HEK293T (cell line): ENCODE measurements around the gene MYO6.

Experiments used
- CTCF ChIA-PET: fragments of 350-600 bp; formaldehyde crosslinking; extraction: SDS; loops from one replicate; lab custom pipeline; 2021; ENCODE audit warnings: antibody characterized with exemption, inconsistent platforms; lab: Yijun Ruan, JAX
- POLR2A ChIA-PET: fragments of 350-600 bp; formaldehyde crosslinking; extraction: SDS; loops from one replicate; lab custom pipeline; 2020; ENCODE audit warnings: antibody characterized with exemption, inconsistent platforms; lab: Yijun Ruan, JAX
- DNase-seq: peaks from one replicate; pipeline ENCODE4 v3.0.0; 2012; ENCODE audit warnings: mixed read lengths; ENCODE audit errors: extremely low spot score
- ARNT ChIP-seq: fragments of 450-650 bp; IDR thresholded peaks from 2 replicates; pipeline ENCODE4 v1.6.1; 2017; ENCODE audit warnings: mild to moderate bottlenecking
- BHLHE40 ChIP-seq: fragments of 450-650 bp; IDR thresholded peaks from 2 replicates; pipeline ENCODE4 v1.6.1; 2016; ENCODE audit warnings: mild to moderate bottlenecking, moderate library complexity, borderline replicate concordance
- CTBP1 ChIP-seq: fragments of 450-650 bp; IDR thresholded peaks from 2 replicates; pipeline ENCODE4 v1.6.1; 2016; ENCODE audit warnings: borderline replicate concordance
- ELF4 ChIP-seq: fragments of 450-650 bp; IDR thresholded peaks from 2 replicates; pipeline ENCODE4 v1.6.1; 2017; ENCODE audit warnings: antibody characterized with exemption
- FOXA1 ChIP-seq: fragments of 450-650 bp; IDR thresholded peaks from 2 replicates; pipeline ENCODE4 v1.6.1; 2016; ENCODE audit warnings: mild to moderate bottlenecking
- FOXK2 ChIP-seq: fragments of 450-650 bp; IDR thresholded peaks from 2 replicates; pipeline ENCODE4 v1.6.1; 2016; ENCODE audit warnings: mild to moderate bottlenecking
- FOXM1 ChIP-seq: fragments of 450-650 bp; IDR thresholded peaks from 2 replicates; pipeline ENCODE4 v1.6.1; 2017; ENCODE audit warnings: mild to moderate bottlenecking, borderline replicate concordance
- HDGF ChIP-seq: fragments of 450-650 bp; IDR thresholded peaks from 2 replicates; pipeline ENCODE4 v1.6.1; 2017; ENCODE audit warnings: antibody characterized with exemption, borderline replicate concordance
- L3MBTL2 ChIP-seq: fragments of 450-650 bp; conservative IDR thresholded peaks from 2 replicates; pipeline ENCODE4 v1.6.1; 2016; ENCODE audit warnings: mild to moderate bottlenecking
- LEF1 ChIP-seq: fragments of 450-650 bp; IDR thresholded peaks from 2 replicates; pipeline ENCODE4 v1.6.1; 2017; ENCODE audit warnings: mild to moderate bottlenecking, borderline replicate concordance
- NFRKB ChIP-seq: fragments of 450-650 bp; IDR thresholded peaks from 2 replicates; pipeline ENCODE4 v1.6.1; 2016; ENCODE audit warnings: mild to moderate bottlenecking, moderate library complexity
- SP1 ChIP-seq: fragments of 450-650 bp; IDR thresholded peaks from 2 replicates; pipeline ENCODE4 v1.6.1; 2017
- SUZ12 ChIP-seq: fragments of 450-650 bp; IDR thresholded peaks from 2 replicates; pipeline ENCODE4 v1.6.1; 2016; ENCODE audit warnings: mild to moderate bottlenecking
- TARDBP ChIP-seq: fragments of 450-650 bp; IDR thresholded peaks from 2 replicates; pipeline ENCODE4 v1.6.1; 2016
- ZNF384 ChIP-seq: fragments of 450-650 bp; IDR thresholded peaks from 2 replicates; pipeline ENCODE4 v1.6.1; 2016
- TF ChIP-seq, protein P1 (sequence below): fragments of 450-650 bp; IDR thresholded peaks from 2 replicates; pipeline ENCODE4 v1.6.1; 2016

MYO6 gene

DNA sequence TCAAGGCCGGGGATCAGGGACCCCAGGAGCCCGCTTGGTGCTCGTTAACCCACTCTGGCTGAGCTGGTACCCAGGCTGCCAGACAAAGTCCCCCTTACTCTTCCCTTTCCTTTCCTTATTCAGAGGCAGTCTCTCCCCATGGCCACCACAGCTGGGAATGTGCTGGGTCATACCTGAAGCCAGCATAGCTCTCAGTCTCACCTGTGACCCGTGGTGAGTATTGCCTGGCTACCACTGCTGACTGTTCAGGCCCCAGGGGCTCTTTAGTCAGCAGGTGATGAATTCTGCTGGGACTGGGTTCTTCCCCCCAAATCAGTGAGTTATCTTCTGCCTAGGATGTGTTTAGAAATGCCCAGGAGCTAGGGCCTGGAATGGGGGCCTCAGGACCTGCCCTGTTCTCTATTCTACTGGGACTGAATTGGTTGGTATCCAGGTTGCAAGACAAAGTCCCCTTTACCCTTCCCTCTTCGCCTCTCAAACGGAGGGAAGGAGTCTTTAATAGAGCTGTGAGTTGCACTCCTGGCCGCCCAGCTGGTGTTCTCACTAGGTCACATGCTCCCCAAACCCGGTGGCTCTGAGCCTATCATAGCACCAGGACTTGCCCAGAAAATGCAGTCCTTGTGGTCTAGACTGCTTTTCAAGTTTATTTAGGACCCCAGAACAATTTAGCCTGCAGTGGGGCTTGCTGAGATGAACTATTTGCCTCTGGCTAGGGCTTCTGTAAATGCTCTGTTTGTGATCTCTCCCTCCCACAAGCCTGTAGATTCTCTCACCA is 64.6 kb downstream of the MYO6 start:
- POLR2A ChIA-PET, result no interaction called here
- TF ChIP-seq FOXA1 (no peak), L3MBTL2 (no peak), CTBP1 (no peak), LEF1 (no peak)
- no peak for DNase-seq
- CTCF ChIA-PET, result no interaction called here

DNA sequence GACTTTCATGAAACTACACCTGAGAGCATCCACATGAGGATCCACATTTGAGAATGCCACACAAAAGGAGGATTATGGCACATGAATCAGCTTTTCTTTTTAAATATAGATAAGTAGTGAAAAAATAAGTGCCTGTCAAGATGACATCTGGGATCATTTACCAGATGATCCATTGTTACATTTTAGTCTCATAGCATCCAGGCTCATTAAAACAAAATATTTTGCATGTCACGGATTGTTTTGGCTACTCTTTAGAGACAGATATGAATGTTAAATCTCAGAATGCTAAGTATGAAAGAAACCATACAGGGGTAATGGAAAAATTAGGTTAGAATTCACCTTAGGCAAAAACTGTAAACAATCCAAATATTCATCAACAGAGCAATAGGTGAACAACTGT is 66.7 kb downstream of the MYO6 start:
- no peak for DNase-seq
- ChIA-PET CTCF (no interaction called here), POLR2A (no interaction called here)
- TF ChIP-seq L3MBTL2, result no peak
- TF ChIP-seq ZNF384, result no peak
- TF ChIP-seq HDGF, result no peak
- TF ChIP-seq FOXK2, result no peak
- no peak for TF ChIP-seq TARDBP
- TF ChIP-seq, protein P1, sequence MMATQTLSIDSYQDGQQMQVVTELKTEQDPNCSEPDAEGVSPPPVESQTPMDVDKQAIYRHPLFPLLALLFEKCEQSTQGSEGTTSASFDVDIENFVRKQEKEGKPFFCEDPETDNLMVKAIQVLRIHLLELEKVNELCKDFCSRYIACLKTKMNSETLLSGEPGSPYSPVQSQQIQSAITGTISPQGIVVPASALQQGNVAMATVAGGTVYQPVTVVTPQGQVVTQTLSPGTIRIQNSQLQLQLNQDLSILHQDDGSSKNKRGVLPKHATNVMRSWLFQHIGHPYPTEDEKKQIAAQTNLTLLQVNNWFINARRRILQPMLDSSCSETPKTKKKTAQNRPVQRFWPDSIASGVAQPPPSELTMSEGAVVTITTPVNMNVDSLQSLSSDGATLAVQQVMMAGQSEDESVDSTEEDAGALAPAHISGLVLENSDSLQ, result no peak
- no peak for TF ChIP-seq SUZ12
- TF ChIP-seq FOXA1, result no peak
- TF ChIP-seq LEF1, result no peak
- no peak for TF ChIP-seq ARNT
- TF ChIP-seq ELF4, result no peak
- no peak for TF ChIP-seq BHLHE40
- no peak for TF ChIP-seq FOXM1
- TF ChIP-seq SP1, result no peak
- TF ChIP-seq NFRKB, result no peak
- TF ChIP-seq CTBP1, result no peak

DNA sequence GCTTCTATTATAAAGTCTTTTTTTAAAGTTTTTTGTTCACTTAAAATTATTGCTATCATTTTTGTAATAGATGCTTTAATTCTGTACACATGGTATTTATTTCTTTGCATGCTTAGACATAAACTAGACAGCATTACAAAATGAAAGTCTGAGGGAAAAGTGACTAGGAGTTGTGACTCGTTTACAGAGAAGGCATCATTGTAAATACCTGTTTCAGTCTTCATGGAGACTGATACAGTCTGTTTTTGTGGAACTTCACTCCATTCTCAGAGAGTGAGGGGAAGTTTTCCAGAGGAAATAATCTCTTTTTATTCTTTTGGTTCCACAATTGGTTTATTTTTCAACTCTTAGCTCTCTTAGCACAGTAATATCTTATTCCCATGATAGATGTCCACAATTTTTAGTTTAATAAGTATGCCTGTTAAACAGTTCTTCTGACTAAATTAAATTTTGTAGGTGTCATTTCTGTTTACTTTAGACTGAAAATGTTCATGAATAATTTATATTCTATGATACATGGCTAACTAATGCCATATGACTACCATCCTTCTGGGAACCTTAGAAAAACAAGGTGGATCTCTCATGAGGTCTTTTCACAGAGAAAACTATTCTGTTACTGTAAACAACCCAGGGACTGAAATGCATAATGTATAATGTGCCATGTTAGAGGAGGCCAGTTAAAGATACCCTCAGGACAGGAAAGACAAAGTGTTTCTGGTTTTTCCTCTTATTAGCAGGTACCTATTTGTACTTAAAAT is 69.2 kb downstream of the MYO6 start:
- no peak for DNase-seq
- CTCF ChIA-PET, result no interaction called here
- POLR2A ChIA-PET, result no interaction called here
- TF ChIP-seq HDGF, result no peak
- TF ChIP-seq CTBP1, result no peak
- no peak for TF ChIP-seq LEF1
- TF ChIP-seq ZNF384, result no peak
- no peak for TF ChIP-seq SUZ12
- TF ChIP-seq, protein P1, result no peak
- no peak for TF ChIP-seq TARDBP
- no peak for TF ChIP-seq ELF4
- TF ChIP-seq FOXK2, result no peak
- no peak for TF ChIP-seq BHLHE40
- no peak for TF ChIP-seq SP1
- no peak for TF ChIP-seq L3MBTL2

DNA sequence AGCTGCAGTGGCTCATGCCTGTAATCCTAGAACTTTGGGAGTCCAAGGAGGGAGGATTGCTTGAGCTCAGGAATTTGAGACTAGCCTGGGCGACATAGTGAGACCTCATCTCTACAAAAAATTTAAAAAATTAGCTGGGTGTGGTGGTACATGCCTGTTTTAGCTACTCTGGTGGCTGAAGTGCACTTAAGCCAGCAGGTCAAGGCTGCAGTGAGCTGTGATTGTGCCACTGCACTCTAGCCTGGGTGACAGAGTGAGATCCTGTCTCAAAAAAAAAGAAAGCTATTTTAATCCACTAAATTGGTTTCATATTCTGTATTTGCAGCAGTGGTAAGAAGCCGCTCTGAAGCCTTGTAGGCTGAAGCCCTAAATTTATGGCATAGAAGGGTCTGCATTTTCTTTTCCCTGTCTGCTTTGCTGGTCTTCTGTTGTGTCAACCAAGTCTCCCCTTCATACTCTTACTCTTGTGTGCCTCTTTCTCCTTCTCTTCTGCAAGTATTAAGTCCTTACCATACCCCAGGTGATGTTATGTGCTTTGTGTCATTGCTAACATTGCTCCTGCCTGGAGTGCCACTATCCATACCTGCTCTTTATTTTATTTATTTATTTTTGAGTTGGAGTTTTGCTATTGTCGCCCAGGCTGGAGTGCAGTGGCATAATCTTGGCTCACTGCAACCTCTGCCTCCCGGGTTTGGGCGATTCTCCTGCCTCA is 70.9 kb downstream of the MYO6 start:
- CTCF ChIA-PET, result no interaction called here

DNA sequence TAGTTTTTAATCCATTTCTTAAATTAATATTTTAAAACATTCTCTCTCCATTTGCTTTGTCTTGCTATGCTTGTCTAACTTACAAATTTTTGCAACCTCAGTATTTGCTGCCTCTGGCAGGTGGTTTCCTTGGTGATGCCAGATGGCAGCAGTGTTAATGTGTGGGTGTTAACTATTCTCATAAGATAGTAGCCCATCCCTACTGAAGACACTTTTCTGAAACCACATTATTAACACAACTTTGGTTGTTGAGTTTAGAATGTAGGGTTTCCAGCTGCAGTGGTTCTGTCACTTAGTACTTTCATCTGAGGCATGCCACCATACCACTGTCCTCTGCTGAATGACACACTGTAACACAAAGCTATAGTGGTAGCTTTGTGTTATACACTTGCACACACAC is 75.1 kb downstream of the MYO6 start:
- DNase-seq, result no peak
- ChIA-PET POLR2A (no interaction called here), CTCF (no interaction called here)
- TF ChIP-seq FOXA1, result no peak
- TF ChIP-seq, protein P1, result no peak
- no peak for TF ChIP-seq NFRKB
- TF ChIP-seq FOXM1, result no peak
- no peak for TF ChIP-seq TARDBP
- TF ChIP-seq HDGF, result no peak
- TF ChIP-seq BHLHE40, result no peak
- TF ChIP-seq SP1, result no peak
- no peak for TF ChIP-seq FOXK2
- TF ChIP-seq ELF4, result no peak
- TF ChIP-seq CTBP1, result no peak
- TF ChIP-seq LEF1, result no peak
- no peak for TF ChIP-seq ZNF384
- no peak for TF ChIP-seq SUZ12
- no peak for TF ChIP-seq L3MBTL2
- no peak for TF ChIP-seq ARNT

More for the DNA sequence above, 70.9 kb downstream of the MYO6 start:
- TF ChIP-seq NFRKB (no peak), LEF1 (no peak), ZNF384 (no peak), TARDBP (no peak), SUZ12 (no peak), FOXA1 (no peak), ELF4 (no peak), CTBP1 (no peak), L3MBTL2 (no peak), ARNT (no peak), FOXM1 (no peak), FOXK2 (no peak), SP1 (no peak)
- TF ChIP-seq, protein P1, result no peak
- no peak for DNase-seq
- POLR2A ChIA-PET, result no interaction called here
